Bronchial epithelial cell (primary cell): ENCODE measurements around the gene PPP2R3A. TPM values are rescaled to one million over a fixed set of nuclear protein-coding genes. Genes with fewer than 3 reads are reported as not detected.

ENCODE experiments used
- DNase-seq: peaks from one replicate; pipeline ENCODE4 v3.0.0-alpha.2; 2010; ENCODE audit warnings: low read depth
- FAIRE-seq: peaks from 2 replicates; lab custom pipeline; 2011; peaks lifted over from hg19 to GRCh38; lab: Jason Lieb, UNC
- H3K27me3 ChIP-seq: 2 replicates; pipeline ENCODE4 v1.5.1; 2011; ENCODE audit warnings: low read length; ENCODE audit not compliant: control insufficient read depth, insufficient read depth
- H3K36me3 ChIP-seq: 2 replicates; pipeline ENCODE4 v1.5.1; 2011; ENCODE audit warnings: low read length; ENCODE audit not compliant: control insufficient read depth, insufficient read depth
- H3K4me3 ChIP-seq: 2 replicates; pipeline ENCODE4 v1.5.1; 2011; ENCODE audit warnings: mild to moderate bottlenecking, low read depth, low read length, control low read depth
- CTCF ChIP-seq: IDR thresholded peaks from 2 replicates; pipeline ENCODE4 v1.5.1; 2011; ENCODE audit warnings: mild to moderate bottlenecking, moderate library complexity, low read length, control low read depth, inconsistent platforms; ENCODE audit not compliant: insufficient read depth, severe bottlenecking
- total RNA-seq: library from RNA; depleted of rRNA; stranded (reverse); fragments of >200 nt; gene quantifications from 2 replicates; pipeline ENCODE4 v1.2.1, GENCODE V29; 2014

PPP2R3A gene
- total RNA-seq, 1 donor from 2014 or later, result 4.2 TPM

- H3K27me3 ChIP-seq, result no peaks in the 10 kb centered on the region
- no peak for TF ChIP-seq CTCF
- no peak for FAIRE-seq
- H3K4me3 ChIP-seq, result no peak overlapping the region
- DNase-seq, result no peak
- no peaks in the 10 kb centered on the region for H3K36me3 ChIP-seq
Observed at GRCh38 chr3:135975053-135975452, 9.5 kb downstream of the PPP2R3A start.

- TF ChIP-seq CTCF, result no peak
- FAIRE-seq, result no peak
- H3K27me3 ChIP-seq, result no peaks in the 10 kb centered on the region
- H3K36me3 ChIP-seq, result no peaks in the 10 kb centered on the region
- DNase-seq, result no peak
- no peak overlapping the region for H3K4me3 ChIP-seq
Observed at GRCh38 chr3:135975536-135975935, 10.0 kb downstream of the PPP2R3A start.

- H3K27me3 ChIP-seq, result no peaks in the 10 kb centered on the region
- FAIRE-seq (no peak), DNase-seq (no peak)
- TF ChIP-seq CTCF, result no peak
- no peaks in the 10 kb centered on the region for H3K36me3 ChIP-seq
- H3K4me3 ChIP-seq, result no peak overlapping the region
Observed at GRCh38 chr3:135980343-135980742, 14.8 kb downstream of the PPP2R3A start.

GRCh38 chr3:135981701-135982403 lies 16.3 kb downstream of the PPP2R3A start:
- DNase-seq (peak; percentile 0), FAIRE-seq (peak; percentile 40)
- Histone ChIP-seq H3K4me3 (no peak overlapping the region), H3K36me3 (no peaks in the 10 kb centered on the region), H3K27me3 (no peaks in the 10 kb centered on the region)
- no peak for TF ChIP-seq CTCF

GRCh38 chr3:135982404-135982761 lies 16.9 kb downstream of the PPP2R3A start:
- no peak for FAIRE-seq
- Histone ChIP-seq H3K36me3 (no peaks in the 10 kb centered on the region), H3K4me3 (no peak overlapping the region), H3K27me3 (no peaks in the 10 kb centered on the region)
- no peak for TF ChIP-seq CTCF
- peak; percentile 61 for DNase-seq

GRCh38 chr3:135982922-135983581 lies 17.5 kb downstream of the PPP2R3A start:
- Histone ChIP-seq H3K4me3 (no peak overlapping the region), H3K36me3 (no peaks in the 10 kb centered on the region), H3K27me3 (no peaks in the 10 kb centered on the region)
- FAIRE-seq, result no peak
- no peak for TF ChIP-seq CTCF
- DNase-seq, result peak; percentile 85
